Measurements from ENCODE around the gene CAMKK2.
"Not testable (repeated sequence)": the region's sequence is repeated elsewhere in the genome, so short reads cannot be mapped to it uniquely, and the experiment has no call there.

The CAMKK2 gene

GRCh38 chr12:121298411-121298810 lies 1.9 kb upstream of the CAMKK2 start:
- not testable (repeated sequence) for DNase-seq (ENCODE audit: low spot score)

- DNase-seq (ENCODE audit: low spot score): no peak
These were observed 1.0 kb upstream of the CAMKK2 start for GRCh38 chr12:121297435-121297991.

GRCh38 chr12:121295746-121296617 lies 527 bp downstream of the CAMKK2 start:
- peak; percentile 7 for DNase-seq (ENCODE audit: low spot score)

GRCh38 chr12:121295116-121295745 lies 1.3 kb downstream of the CAMKK2 start:
- DNase-seq (ENCODE audit: low spot score): no peak

- DNase-seq (ENCODE audit: low spot score): no peak
These were observed 2.2 kb downstream of the CAMKK2 start for GRCh38 chr12:121294151-121294889.

- DNase-seq (ENCODE audit: low spot score): no peak
These were observed 2.9 kb downstream of the CAMKK2 start for GRCh38 chr12:121293603-121294002.

GRCh38 chr12:121290410-121290809 lies 6.1 kb downstream of the CAMKK2 start:
- no peak for DNase-seq (ENCODE audit: low spot score)

- DNase-seq (ENCODE audit: low spot score): no peak
These were observed 6.5 kb downstream of the CAMKK2 start for GRCh38 chr12:121289962-121290361.

- DNase-seq (ENCODE audit: low spot score): no peak
These were observed 7.5 kb downstream of the CAMKK2 start for GRCh38 chr12:121288986-121289385.

GRCh38 chr12:121288158-121288845 lies 8.2 kb downstream of the CAMKK2 start:
- no peak for DNase-seq (ENCODE audit: low spot score)

- no peak for DNase-seq (ENCODE audit: low spot score)
These were observed 9.1 kb downstream of the CAMKK2 start for GRCh38 chr12:121287267-121287954.

GRCh38 chr12:121285856-121286255 lies 10.7 kb downstream of the CAMKK2 start:
- no peak for DNase-seq (ENCODE audit: low spot score)

GRCh38 chr12:121284551-121285390 lies 11.7 kb downstream of the CAMKK2 start:
- no peak for DNase-seq (ENCODE audit: low spot score)

- DNase-seq (ENCODE audit: low spot score): no peak
These were observed 12.7 kb downstream of the CAMKK2 start for GRCh38 chr12:121283841-121284240.

GRCh38 chr12:121283388-121283787 lies 13.1 kb downstream of the CAMKK2 start:
- no peak for DNase-seq (ENCODE audit: low spot score)

- not testable (repeated sequence) for DNase-seq (ENCODE audit: low spot score)
These were observed 13.6 kb downstream of the CAMKK2 start for GRCh38 chr12:121282910-121283309.

- DNase-seq (ENCODE audit: low spot score): no peak
These were observed 14.3 kb downstream of the CAMKK2 start for GRCh38 chr12:121282072-121282742.

- DNase-seq (ENCODE audit: low spot score): not testable (repeated sequence)
These were observed 15.4 kb downstream of the CAMKK2 start for GRCh38 chr12:121281116-121281515.

- not testable (repeated sequence) for DNase-seq (ENCODE audit: low spot score)
These were observed 16.0 kb downstream of the CAMKK2 start for GRCh38 chr12:121280531-121280930.

- no peak for DNase-seq (ENCODE audit: low spot score)
These were observed 17.0 kb downstream of the CAMKK2 start for GRCh38 chr12:121279507-121279915.

Measured in CD4-positive, alpha-beta T cell treated with Interleukin-6 at 100 ng/mL for 8 hours (primary cell).